NCI-H187 treated with DMSO at 0.1 percent for 48 hours (cell line): ENCODE results near the gene UNC13C.
"Not testable (repeated sequence)": the region's sequence is repeated elsewhere in the genome, so short reads cannot be mapped to it uniquely, and the experiment has no call there.

Experiments
- DNase-seq: peaks from one replicate; lab custom pipeline; 2025; lab: John Stamatoyannopoulos, UW

Gene UNC13C

GRCh38 chr15:54305138-54305537 lies 326.9 kb downstream of the UNC13C start:
- no peak for DNase-seq

GRCh38 chr15:54307252-54307902 lies 329.1 kb downstream of the UNC13C start:
- DNase-seq = no peak

GRCh38 chr15:54307926-54308325 lies 329.7 kb downstream of the UNC13C start:
- DNase-seq = no peak

GRCh38 chr15:54312528-54312927 lies 334.3 kb downstream of the UNC13C start:
- no peak for DNase-seq

- DNase-seq = no peak
Measured at GRCh38 chr15:54321426-54321825, 343.2 kb downstream of the UNC13C start.

- DNase-seq = no peak
Measured at GRCh38 chr15:54322341-54322740, 344.1 kb downstream of the UNC13C start.

- DNase-seq = no peak
Measured at GRCh38 chr15:54345301-54345700, 367.1 kb downstream of the UNC13C start.

- no peak for DNase-seq
Measured at GRCh38 chr15:54345827-54346226, 367.6 kb downstream of the UNC13C start.

- DNase-seq = no peak
Measured at GRCh38 chr15:54347082-54347827, 369.0 kb downstream of the UNC13C start.

- DNase-seq = no peak
Measured at GRCh38 chr15:54353726-54354125, 375.5 kb downstream of the UNC13C start.

- DNase-seq = no peak
Measured at GRCh38 chr15:54354341-54354740, 376.1 kb downstream of the UNC13C start.

GRCh38 chr15:54364961-54365360 lies 386.7 kb downstream of the UNC13C start:
- no peak for DNase-seq

- no peak for DNase-seq
Measured at GRCh38 chr15:54373332-54373731, 395.1 kb downstream of the UNC13C start.

- no peak for DNase-seq
Measured at GRCh38 chr15:54374184-54374952, 396.1 kb downstream of the UNC13C start.

GRCh38 chr15:54387799-54388198 lies 409.6 kb downstream of the UNC13C start:
- DNase-seq = no peak

- DNase-seq = no peak
Measured at GRCh38 chr15:54388746-54389145, 410.5 kb downstream of the UNC13C start.

- no peak for DNase-seq
Measured at GRCh38 chr15:54410481-54410880, 432.2 kb downstream of the UNC13C start.

- no peak for DNase-seq
Measured at GRCh38 chr15:54424171-54424570, 445.9 kb downstream of the UNC13C start.

- no peak for DNase-seq
Measured at GRCh38 chr15:54428596-54428995, 450.4 kb downstream of the UNC13C start.

GRCh38 chr15:54450288-54450687 lies 472.0 kb downstream of the UNC13C start:
- not testable (repeated sequence) for DNase-seq

GRCh38 chr15:54456413-54456812 lies 478.2 kb downstream of the UNC13C start:
- DNase-seq = no peak

GRCh38 chr15:54462511-54462913 lies 484.3 kb downstream of the UNC13C start:
- no peak for DNase-seq

GRCh38 chr15:54481819-54482218 lies 503.6 kb downstream of the UNC13C start:
- DNase-seq = no peak
